Activated naive CD4-positive, alpha-beta T cell treated with anti-CD3 and anti-CD28 coated beads for 36 hours (primary cell): ENCODE measurements around the gene MARK2. TPM values are rescaled to one million over a fixed set of nuclear protein-coding genes. Genes with fewer than 3 reads are reported as not detected.

ENCODE experiments used
- CTCF ChIA-PET: fragments of 350-600 bp; sonication (Branson Sonifier 250); formaldehyde crosslinking; loops from one replicate; lab custom pipeline; 2021; ENCODE audit warnings: antibody characterized with exemption; lab: Charles Lee
- DNase-seq: peaks from one replicate; pipeline ENCODE4 v3.0.0-alpha.2; 2020
- H3K27ac Mint-ChIP-seq: one replicate; pipeline ENCODE4 v1.8.0; 2021; ENCODE audit warnings: mild to moderate bottlenecking, mixed read lengths
- H3K27me3 Mint-ChIP-seq: one replicate; pipeline ENCODE4 v1.8.0; 2021; ENCODE audit warnings: low read depth, mixed read lengths
- H3K36me3 Mint-ChIP-seq: one replicate; pipeline ENCODE4 v1.8.0; 2021; ENCODE audit warnings: low read depth, mixed read lengths
- H3K4me1 Mint-ChIP-seq: one replicate; pipeline ENCODE4 v1.8.0; 2021; ENCODE audit warnings: low read depth, mixed read lengths
- H3K4me3 Mint-ChIP-seq: one replicate; pipeline ENCODE4 v1.8.0; 2021; ENCODE audit warnings: mild to moderate bottlenecking, moderate library complexity, mixed read lengths
- H3K9me3 Mint-ChIP-seq: one replicate; pipeline ENCODE4 v1.8.0; 2021; ENCODE audit warnings: mixed read lengths
- intact Hi-C: fragments of 100-400 bp; cut with micrococcal nuclease; formaldehyde crosslinking; loops from one replicate; pipeline ENCODE4 v1.15.1; 2023
- total RNA-seq, 2 experiments: library from RNA; stranded (reverse); gene quantifications; one replicate each; pipeline ENCODE4 v1.2.3, GENCODE V29; 2021

MARK2 gene
- total RNA-seq, 2 experiments from 2014 or later: 15.8 to 17.6 TPM

DNA sequence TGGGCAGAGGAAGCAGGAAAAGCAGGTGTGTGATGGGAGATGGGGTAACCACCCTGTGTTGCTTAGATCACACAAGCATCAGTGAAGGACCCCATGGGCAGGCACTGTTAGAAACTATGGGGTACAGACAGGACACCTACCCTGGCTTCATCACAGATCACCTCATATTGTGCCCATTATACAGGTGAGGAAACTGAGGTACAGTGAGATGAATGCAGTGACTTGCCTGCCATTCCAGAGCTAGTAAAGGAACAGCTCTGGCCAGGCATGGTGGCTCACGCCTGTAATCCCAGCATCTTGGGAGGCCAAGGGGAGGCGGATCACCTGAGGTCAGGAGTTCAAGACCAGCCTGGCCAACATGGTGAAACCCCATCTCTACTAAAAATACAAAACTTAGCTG is 5.9 kb upstream of the MARK2 start:
- Mint-ChIP-seq H3K4me1 (peaks cover 10% of the 10 kb centered on the region), H3K27me3 (no peaks in the 10 kb centered on the region), H3K27ac (no peak overlapping the region), H3K9me3 (no peaks in the 10 kb centered on the region), H3K36me3 (no peaks in the 10 kb centered on the region), H3K4me3 (no peak overlapping the region)
- no peak for DNase-seq
- intact Hi-C loops: no loop called here
- CTCF ChIA-PET: interaction anchor here (1.3 kb wide), 1 partner anchor 19 kb away, joined by 3 read pairs; no protein-coding TSS in a partner anchor

DNA sequence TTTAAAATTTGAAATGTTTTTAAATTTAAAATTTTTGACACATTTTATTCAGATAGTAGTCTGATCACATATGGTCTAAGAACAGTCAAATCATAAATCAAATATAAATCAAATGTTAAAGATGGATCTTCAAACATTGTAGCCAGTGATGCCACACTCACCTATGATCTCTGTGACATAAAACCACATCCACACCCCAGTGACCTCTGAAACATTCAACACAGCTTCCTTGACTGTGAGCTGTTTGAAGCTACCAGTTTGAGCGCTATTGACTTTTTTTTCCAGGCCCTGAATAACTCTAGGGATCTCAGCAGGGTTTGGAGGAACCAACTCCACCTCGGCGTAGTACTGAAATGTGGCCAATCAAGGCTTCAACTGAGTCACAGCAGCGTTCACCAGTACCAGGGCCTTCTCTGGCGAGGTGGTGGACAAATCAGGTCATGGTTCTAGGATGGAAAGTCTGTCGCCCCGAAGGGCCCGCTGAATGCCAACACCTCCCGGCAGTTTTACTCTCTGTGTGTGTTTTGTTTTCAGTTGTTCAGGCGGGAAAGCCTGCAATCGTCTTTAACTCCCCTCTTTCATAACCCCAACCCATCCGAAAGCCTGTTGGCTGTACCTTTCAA is 4.3 kb upstream of the MARK2 start:
- intact Hi-C loops: no loop called here
- no peak overlapping the region for H3K27ac Mint-ChIP-seq
- H3K9me3 Mint-ChIP-seq: no peaks in the 10 kb centered on the region

DNA sequence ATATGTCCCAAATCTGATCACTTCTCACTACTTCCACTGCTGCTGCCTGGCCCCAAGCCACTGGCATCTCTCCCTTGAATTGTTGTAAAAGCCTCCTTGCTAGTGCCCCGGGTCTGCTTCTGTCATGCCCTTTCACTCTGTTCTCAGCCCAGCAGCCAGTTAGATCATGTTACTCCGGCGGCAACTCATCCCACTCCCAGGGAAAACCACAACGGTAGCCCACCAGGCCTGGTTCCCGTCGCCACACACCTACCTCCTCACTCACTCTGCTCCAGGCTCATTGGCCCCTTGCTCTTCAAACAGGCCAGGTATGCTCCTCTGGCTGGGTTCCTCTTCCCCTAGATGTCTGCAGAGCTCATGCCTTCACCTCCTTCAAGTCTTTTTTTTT is 3.8 kb upstream of the MARK2 start:
- intact Hi-C loops: no loop called here
- no peaks in the 10 kb centered on the region for H3K9me3 Mint-ChIP-seq
- H3K4me3 Mint-ChIP-seq: no peak overlapping the region
- no peak overlapping the region for H3K27ac Mint-ChIP-seq
- CTCF ChIA-PET: interaction anchor here (0.6 to 5.3 kb wide), 9 partner anchors 9 to 112 kb away, joined by 3 to 82 read pairs (median 4); partner anchors contain the start of gene RCOR2
- peaks cover 13% of the 10 kb centered on the region for H3K4me1 Mint-ChIP-seq
- H3K27me3 Mint-ChIP-seq: no peaks in the 10 kb centered on the region
- DNase-seq: no peak
- no peaks in the 10 kb centered on the region for H3K36me3 Mint-ChIP-seq

More for the DNA sequence above, 4.3 kb upstream of the MARK2 start:
- CTCF ChIA-PET: interaction anchor here (1.0 to 5.3 kb wide), 4 partner anchors 58 to 313 kb away, joined by 3 to 82 read pairs (median 24); partner anchors contain the start of gene RCOR2
- Mint-ChIP-seq H3K4me1 (peaks cover 13% of the 10 kb centered on the region), H3K4me3 (no peak overlapping the region), H3K36me3 (no peaks in the 10 kb centered on the region), H3K27me3 (no peaks in the 10 kb centered on the region)
- no peak for DNase-seq

DNA sequence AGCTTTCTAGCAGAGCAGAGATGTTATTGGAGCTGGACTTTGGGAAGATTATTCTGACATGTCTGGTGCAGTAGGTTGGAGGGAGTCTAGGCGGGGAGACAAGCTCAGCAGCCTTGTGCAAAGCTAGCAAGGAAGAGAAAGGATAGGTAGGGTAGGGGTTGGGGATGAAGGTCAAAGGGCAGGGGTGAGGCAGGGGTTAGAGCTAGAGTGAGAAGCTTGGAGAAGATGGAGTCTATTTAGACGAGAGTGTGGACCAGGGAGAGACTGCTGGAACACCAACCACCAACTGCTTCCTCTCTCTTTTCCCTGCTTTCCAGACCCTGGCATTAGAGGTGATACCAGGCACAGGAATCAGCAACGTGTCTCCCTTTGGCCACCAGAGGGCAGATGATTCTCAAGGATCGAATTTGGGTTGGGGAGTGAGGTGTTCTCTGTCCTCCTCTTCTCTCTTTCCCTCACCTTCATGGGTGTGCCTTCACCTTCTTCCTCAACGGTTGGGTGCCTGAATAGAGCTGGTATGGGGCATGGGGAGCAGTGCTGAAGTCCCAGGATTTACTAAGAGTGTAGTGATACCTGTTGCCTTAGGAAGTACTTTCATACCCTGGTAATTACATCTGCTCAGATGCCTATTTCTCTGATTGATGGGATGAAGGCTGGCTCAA is 1.8 kb upstream of the MARK2 start:
- CTCF ChIA-PET: interaction anchor here (0.6 to 5.3 kb wide), 47 partner anchors 9 to 315 kb away, joined by 3 to 82 read pairs (median 6); partner anchors contain the start of genes ATL3, COX8A, NAA40 and RCOR2
- H3K27me3 Mint-ChIP-seq: no peaks in the 10 kb centered on the region
- H3K4me3 Mint-ChIP-seq: no peak overlapping the region
- peaks cover 32% of the 10 kb centered on the region for H3K4me1 Mint-ChIP-seq
- peak overlapping the region; percentile 51 for H3K27ac Mint-ChIP-seq
- peak; percentile 88 for DNase-seq
- intact Hi-C loops: loop anchor here (1.0 kb wide), 5 partner anchors 69 to 316 kb away; no protein-coding TSS in a partner anchor
- H3K9me3 Mint-ChIP-seq: no peaks in the 10 kb centered on the region
- peaks cover 3% of the 10 kb centered on the region for H3K36me3 Mint-ChIP-seq

DNA sequence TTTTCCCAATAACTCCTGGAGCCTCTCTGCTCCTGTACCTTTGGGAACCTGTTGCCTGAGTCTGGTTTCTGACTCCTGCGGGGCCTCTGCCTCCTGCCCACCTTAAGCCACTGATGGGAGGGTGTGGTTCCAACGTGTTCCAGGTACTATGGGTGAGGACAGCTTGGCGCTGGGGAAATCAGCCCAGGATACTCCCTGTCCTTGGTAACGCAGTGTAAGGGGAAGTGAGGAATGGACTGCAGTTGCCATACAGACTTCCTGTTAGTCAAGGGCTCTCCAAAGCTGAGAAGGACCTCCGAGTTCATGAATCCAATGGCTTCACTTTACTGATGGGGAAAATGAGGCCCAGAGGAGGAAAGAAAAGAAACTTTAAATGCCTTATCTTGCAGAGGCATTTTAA is 1.2 kb upstream of the MARK2 start:
- Mint-ChIP-seq H3K36me3 (peaks cover 4% of the 10 kb centered on the region), H3K4me1 (peaks cover 38% of the 10 kb centered on the region), H3K27ac (peak overlapping the region; percentile 65), H3K9me3 (no peaks in the 10 kb centered on the region), H3K27me3 (no peaks in the 10 kb centered on the region), H3K4me3 (peak overlapping the region; percentile 78)
- DNase-seq: no peak
- CTCF ChIA-PET: interaction anchor here (0.7 to 5.3 kb wide), 36 partner anchors 10 to 315 kb away, joined by 3 to 82 read pairs (median 7); partner anchors contain the start of genes ATL3, COX8A, NAA40 and RCOR2
- intact Hi-C loops: loop anchor here (1.0 to 2.0 kb wide), 11 partner anchors 69 to 467 kb away; partner anchors contain the start of genes COX8A, ESRRA, FKBP2 and STIP1

DNA sequence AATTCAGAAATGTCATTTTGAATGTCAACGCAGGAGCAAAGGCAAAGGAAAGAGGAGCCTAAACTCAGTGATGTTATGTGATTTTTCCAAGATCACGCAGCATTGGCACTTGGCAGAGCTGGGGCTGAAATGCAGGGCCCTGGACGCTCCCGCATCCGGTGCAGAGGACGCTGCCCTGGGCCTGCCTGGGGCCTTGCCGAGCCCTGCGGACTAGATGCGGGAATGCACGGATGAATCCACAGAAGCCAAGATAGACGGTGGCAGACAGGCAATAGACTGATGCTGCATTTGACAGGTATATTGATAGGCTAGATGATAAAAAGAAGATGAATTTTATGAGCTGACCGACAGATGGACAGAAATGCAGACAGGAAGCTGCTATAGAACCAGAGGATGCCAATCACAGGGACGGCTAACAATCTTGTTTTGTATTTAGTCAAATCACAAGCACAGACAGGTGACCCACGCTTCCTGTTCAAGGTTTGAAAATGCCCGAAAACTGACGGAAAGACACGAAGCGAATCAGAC is 696 bp upstream of the MARK2 start:
- no peaks in the 10 kb centered on the region for H3K9me3 Mint-ChIP-seq
- H3K27ac Mint-ChIP-seq: peak overlapping the region; percentile 65
- peaks cover 8% of the 10 kb centered on the region for H3K36me3 Mint-ChIP-seq
- intact Hi-C loops: loop anchor here (1.0 to 2.0 kb wide), 6 partner anchors 69 to 467 kb away; partner anchors contain the start of genes COX8A, ESRRA, FKBP2 and STIP1
- CTCF ChIA-PET: interaction anchor here (0.6 to 5.3 kb wide), 26 partner anchors 10 to 311 kb away, joined by 3 to 82 read pairs (median 8); partner anchors contain the start of genes ATL3, COX8A, NAA40 and RCOR2
- H3K4me3 Mint-ChIP-seq: peak overlapping the region; percentile 78
- H3K4me1 Mint-ChIP-seq: peaks cover 43% of the 10 kb centered on the region
- no peak for DNase-seq
- H3K27me3 Mint-ChIP-seq: no peaks in the 10 kb centered on the region

DNA sequence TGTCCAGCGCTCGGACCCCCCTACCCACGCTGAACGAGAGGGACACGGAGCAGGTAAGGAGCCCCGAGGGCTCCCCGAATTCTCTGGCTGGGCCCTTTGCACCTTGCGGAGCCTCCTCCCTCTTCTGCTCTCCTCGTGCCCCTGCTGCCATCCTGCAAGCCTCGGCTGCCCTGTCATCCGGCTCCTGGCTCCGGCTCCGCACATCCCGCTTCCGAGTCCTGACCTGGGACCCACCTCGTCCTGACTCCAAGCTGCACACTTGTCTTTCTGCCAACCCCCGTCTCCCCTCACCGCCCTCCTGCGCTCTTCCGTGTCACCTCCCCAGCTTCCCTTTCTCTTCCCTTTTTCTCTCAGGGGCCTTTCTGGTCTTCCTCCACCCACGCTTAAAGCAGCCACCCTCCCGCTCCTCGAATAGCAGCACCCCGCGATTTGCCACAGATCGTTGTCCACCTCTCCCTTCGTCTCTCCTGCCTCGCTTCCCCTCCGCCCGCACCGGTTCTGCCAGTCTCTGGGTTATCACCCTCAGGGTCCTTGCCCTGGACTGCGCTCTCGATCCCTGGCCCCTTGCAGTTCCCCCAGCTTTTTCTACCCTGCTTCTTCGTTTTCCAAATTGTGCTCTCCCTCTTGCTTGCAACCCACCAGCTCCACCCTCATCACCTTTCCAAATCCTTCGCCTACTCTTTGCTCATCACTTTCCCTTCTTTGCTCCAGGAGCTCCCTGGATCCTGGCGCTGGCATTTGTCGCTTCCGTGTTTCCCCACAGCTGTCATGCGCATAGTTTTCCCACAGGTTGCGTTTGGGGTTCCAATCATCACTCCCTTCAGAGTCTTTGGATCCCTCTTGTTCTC is 822 bp downstream of the MARK2 start:
- Mint-ChIP-seq H3K4me1 (peaks cover 55% of the 10 kb centered on the region), H3K27me3 (no peaks in the 10 kb centered on the region), H3K4me3 (peak overlapping the region; percentile 97), H3K36me3 (peaks cover 8% of the 10 kb centered on the region), H3K27ac (peak overlapping the region; percentile 65), H3K9me3 (no peaks in the 10 kb centered on the region)
- CTCF ChIA-PET: interaction anchor here (0.9 to 5.3 kb wide), 6 partner anchors 27 to 108 kb away, joined by 3 to 82 read pairs (median 5); partner anchors contain the start of gene ZFTA
- DNase-seq: peak; percentile 51
- intact Hi-C loops: loop anchor here (1.0 to 5.0 kb wide), 7 partner anchors 12 to 465 kb away; partner anchors contain the start of genes ESRRA, FKBP2, STIP1 and ZFTA

DNA sequence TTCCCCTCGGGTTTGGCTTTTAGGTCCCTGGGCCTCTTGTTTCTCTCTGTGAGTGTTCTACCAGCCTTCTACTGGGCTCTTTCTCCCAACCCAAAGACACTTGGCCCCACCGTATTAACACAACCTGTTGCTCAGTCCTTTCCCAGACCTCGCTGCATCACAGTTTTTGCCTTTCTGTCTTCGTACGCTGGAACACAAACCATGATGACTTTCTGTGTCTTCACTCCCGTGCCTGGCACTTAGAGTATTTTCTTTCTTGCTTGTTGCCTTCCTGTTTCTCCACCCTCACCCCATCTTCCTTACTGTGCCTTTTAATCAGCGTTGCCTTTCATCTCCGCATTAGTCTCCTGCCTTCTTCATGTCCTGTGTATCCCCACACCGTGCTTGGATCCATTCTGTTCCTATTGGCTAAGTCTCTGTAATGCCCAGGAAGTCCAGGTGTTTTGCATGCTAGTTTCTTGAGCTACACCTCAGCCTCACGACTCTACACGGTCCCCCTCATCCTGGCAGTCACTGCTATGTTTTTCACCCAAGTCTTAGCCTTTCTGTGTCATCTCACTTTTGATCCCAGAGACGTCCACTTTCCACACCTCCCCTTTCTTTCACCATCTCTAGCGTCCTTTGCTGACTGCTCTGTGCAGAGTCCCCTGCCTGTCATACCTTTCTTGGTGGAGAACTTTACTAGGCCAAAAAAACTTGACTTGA is 1.6 kb downstream of the MARK2 start:
- Mint-ChIP-seq H3K27ac (peak overlapping the region; percentile 65), H3K36me3 (peaks cover 8% of the 10 kb centered on the region), H3K9me3 (no peaks in the 10 kb centered on the region), H3K4me1 (peaks cover 63% of the 10 kb centered on the region), H3K27me3 (no peaks in the 10 kb centered on the region), H3K4me3 (peak overlapping the region; percentile 97)
- intact Hi-C loops: loop anchor here (5.0 kb wide), 1 partner anchor 47 kb away; no protein-coding TSS in a partner anchor
- CTCF ChIA-PET: interaction anchor here (0.9 to 2.0 kb wide), 4 partner anchors 27 to 73 kb away, joined by 3 to 8 read pairs (median 4); partner anchors contain the start of gene ZFTA
- peak; percentile 31 for DNase-seq

DNA sequence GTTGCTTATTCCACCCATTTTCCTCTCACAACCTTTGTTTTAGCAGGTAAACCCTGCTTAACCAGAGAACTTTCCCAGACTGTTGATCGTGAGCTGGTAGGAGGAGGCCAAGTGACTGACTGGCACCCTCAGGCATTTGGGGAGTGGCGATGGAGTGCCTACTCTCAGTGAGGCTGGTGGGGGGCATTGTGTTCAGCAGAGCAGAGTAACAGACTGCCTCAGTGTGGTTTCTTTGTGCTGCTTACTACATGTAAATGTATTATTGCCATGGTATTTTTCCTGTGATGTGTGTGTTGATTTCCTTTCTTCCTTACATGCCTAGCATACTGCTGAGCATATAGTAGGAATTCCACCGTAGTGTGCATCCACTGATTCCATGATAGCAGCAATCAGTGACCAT is 2.6 kb downstream of the MARK2 start:
- Mint-ChIP-seq H3K9me3 (no peaks in the 10 kb centered on the region), H3K27me3 (no peaks in the 10 kb centered on the region), H3K27ac (no peak overlapping the region), H3K4me3 (peak overlapping the region; percentile 97), H3K36me3 (peaks cover 10% of the 10 kb centered on the region), H3K4me1 (peaks cover 69% of the 10 kb centered on the region)
- CTCF ChIA-PET: interaction anchor here (1.1 to 1.3 kb wide), 2 partner anchors 14 to 80 kb away, joined by 3 to 4 read pairs; no protein-coding TSS in a partner anchor
- intact Hi-C loops: loop anchor here (5.0 kb wide), 1 partner anchor 46 kb away; no protein-coding TSS in a partner anchor
- DNase-seq: no peak

DNA sequence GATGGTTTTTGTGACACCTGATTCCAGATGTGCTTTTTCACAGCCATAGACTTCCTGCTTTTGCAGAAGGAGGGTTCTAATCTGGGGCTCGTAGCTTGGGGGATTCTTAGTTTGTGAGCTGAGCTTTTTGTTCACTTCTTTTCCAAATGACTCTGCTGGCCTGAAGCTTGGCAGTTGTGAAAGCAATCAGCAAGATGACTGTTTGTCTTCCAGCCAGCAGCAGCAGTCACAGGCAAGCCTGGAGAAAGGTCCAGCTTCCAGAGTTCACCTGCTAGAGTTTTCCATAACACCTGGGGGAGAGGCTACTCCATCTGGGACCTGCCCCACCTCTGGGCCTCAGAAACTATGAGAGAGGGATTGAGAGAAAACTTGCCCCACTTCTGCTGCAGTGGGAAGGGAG is 4.1 kb downstream of the MARK2 start:
- peak; percentile 26 for DNase-seq
- Mint-ChIP-seq H3K36me3 (peaks cover 10% of the 10 kb centered on the region), H3K4me1 (peaks cover 70% of the 10 kb centered on the region), H3K27ac (peak overlapping the region; percentile 27), H3K27me3 (no peaks in the 10 kb centered on the region), H3K4me3 (no peak overlapping the region), H3K9me3 (no peaks in the 10 kb centered on the region)
- CTCF ChIA-PET: interaction anchor here (0.6 to 1.7 kb wide), 6 partner anchors 8 to 310 kb away, joined by 3 to 5 read pairs (median 3); no protein-coding TSS in a partner anchor
- intact Hi-C loops: loop anchor here (5.0 kb wide), 1 partner anchor 44 kb away; no protein-coding TSS in a partner anchor
